Fibroblast of peridontal ligament (primary cell): ENCODE data around the gene SMAD2.

Source experiments
- DNase-seq: peaks from one replicate; pipeline ENCODE4 v3.0.0-alpha.2; 2010; ENCODE audit errors: extremely low read depth

The SMAD2 gene

GRCh38 chr18:47932190-47932589 is 1.7 kb upstream of the SMAD2 start:
- DNase-seq, result no peak

GRCh38 chr18:47931718-47932103 is 1.3 kb upstream of the SMAD2 start:
- no peak for DNase-seq

- peak; percentile 92 for DNase-seq
These were observed 665 bp upstream of the SMAD2 start for GRCh38 chr18:47930931-47931717.

- peak; percentile 52 for DNase-seq
These were observed 719 bp downstream of the SMAD2 start for GRCh38 chr18:47929681-47930198.

- no peak for DNase-seq
These were observed 2.0 kb downstream of the SMAD2 start for GRCh38 chr18:47928466-47928865.

GRCh38 chr18:47926101-47926850 is 4.2 kb downstream of the SMAD2 start:
- no peak for DNase-seq

- no peak for DNase-seq
These were observed 10.5 kb downstream of the SMAD2 start for GRCh38 chr18:47919916-47920315.

- DNase-seq, result no peak
These were observed 12.4 kb downstream of the SMAD2 start for GRCh38 chr18:47917923-47918610.

- DNase-seq, result no peak
These were observed 14.5 kb downstream of the SMAD2 start for GRCh38 chr18:47915930-47916329.

- DNase-seq, result no peak
These were observed 15.2 kb downstream of the SMAD2 start for GRCh38 chr18:47915229-47915628.

GRCh38 chr18:47912794-47913585 is 17.5 kb downstream of the SMAD2 start:
- no peak for DNase-seq

- DNase-seq, result peak; percentile 22
These were observed 18.1 kb downstream of the SMAD2 start for GRCh38 chr18:47912343-47912742.

- DNase-seq, result no peak
These were observed 18.6 kb downstream of the SMAD2 start for GRCh38 chr18:47911877-47912276.

- DNase-seq, result no peak
These were observed 21.0 kb downstream of the SMAD2 start for GRCh38 chr18:47909484-47909883.

- DNase-seq, result no peak
These were observed 21.9 kb downstream of the SMAD2 start for GRCh38 chr18:47908592-47908991.

GRCh38 chr18:47906408-47906807 is 24.1 kb downstream of the SMAD2 start:
- no peak for DNase-seq

- DNase-seq, result no peak
These were observed 26.6 kb downstream of the SMAD2 start for GRCh38 chr18:47903809-47904208.

- DNase-seq, result no peak
These were observed 28.7 kb downstream of the SMAD2 start for GRCh38 chr18:47901624-47902362.

- no peak for DNase-seq
These were observed 31.2 kb downstream of the SMAD2 start for GRCh38 chr18:47899107-47899840.

- no peak for DNase-seq
These were observed 31.8 kb downstream of the SMAD2 start for GRCh38 chr18:47898696-47899095.
